ENCODE measurements around the gene MPPED2.

Gene MPPED2

GRCh38 chr11:30586251-30587144 is at the start of gene MPPED2:
Gene MPPED2 (minus strand): TSS chr11:30586353. CDS start chr11:30580373, 5,980 bp downstream.
- no peak for DNase-seq (ENCODE audit: low read depth in 3 of 3)

- DNase-seq (ENCODE audit: low read depth in 3 of 3), result no peak
These were observed 49.3 kb upstream of the MPPED2 start for GRCh38 chr11:30635401-30635989.

- DNase-seq (ENCODE audit: low read depth in 3 of 3), result no peak
These were observed 45.0 kb upstream of the MPPED2 start for GRCh38 chr11:30631148-30631547.

GRCh38 chr11:30619767-30620166 is 33.6 kb upstream of the MPPED2 start:
- DNase-seq (ENCODE audit: low read depth in 3 of 3), result no peak

DNA sequence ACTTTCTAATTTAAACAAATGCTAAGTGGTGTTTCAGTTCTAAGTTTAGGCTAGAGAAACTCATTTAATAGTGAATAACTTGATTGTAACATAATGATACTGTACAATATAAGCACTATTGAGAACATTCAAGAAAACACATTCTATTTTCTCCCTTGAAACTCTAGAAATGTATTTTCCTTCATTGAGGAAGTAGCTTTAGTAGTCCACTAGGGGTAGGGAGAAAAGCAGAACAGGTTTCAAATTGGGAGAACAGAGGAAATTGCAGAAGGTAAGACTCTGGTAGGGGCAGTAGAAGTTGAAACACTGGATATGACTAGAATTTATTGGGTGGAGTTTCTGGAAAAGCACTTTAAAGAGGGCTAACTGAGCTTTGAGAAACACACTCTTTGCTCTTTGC is 31.6 kb upstream of the MPPED2 start:
- DNase-seq (ENCODE audit: low read depth in 3 of 3), result no peak

DNA sequence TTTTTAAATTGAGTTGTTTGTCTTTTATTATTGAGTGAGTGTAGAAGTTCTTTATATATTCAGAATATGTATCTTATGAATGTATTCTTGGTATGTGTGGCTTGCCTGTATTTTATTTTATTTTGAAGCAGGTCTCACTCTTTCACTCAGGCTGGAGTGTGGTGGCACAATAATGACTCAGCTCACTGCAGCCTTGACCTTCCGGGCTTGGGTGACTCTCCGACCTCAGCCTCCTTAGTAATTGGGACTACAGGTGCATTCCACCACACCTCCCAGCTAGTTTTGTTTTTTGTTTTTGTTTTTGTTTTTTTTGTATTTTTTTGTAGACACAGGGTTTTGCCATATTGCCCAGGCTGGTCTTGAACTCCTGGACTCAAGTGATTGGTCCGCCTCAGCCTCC is 24.5 kb upstream of the MPPED2 start:
- no peak for DNase-seq (ENCODE audit: low read depth in 3 of 3)

GRCh38 chr11:30608534-30608933 is 22.4 kb upstream of the MPPED2 start:
- no peak for DNase-seq (ENCODE audit: low read depth in 3 of 3)

GRCh38 chr11:30605036-30605605 is 19.0 kb upstream of the MPPED2 start:
- DNase-seq (ENCODE audit: low read depth in 3 of 3), result no peak

- DNase-seq (ENCODE audit: low read depth in 3 of 3), result no peak
These were observed 17.2 kb upstream of the MPPED2 start for GRCh38 chr11:30603357-30603756.

DNA sequence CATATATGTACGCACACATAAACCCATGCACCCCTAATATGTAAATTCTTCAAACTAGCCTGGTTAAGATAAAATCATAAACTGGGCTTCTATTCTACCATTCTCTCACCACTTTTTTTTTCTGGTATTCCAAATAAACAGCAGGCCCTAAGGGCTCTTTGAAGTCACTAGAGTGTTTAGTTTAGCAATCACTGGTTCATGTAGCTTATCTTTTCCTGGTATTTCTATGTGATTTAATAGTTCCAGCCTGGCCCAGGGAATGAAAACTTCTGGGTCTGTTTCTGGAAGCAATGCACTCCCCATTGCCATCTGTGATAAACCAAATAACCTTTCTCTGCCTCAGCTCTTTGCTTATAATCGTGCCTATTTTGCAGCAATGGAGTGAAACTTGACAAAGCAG is 10.7 kb upstream of the MPPED2 start:
- DNase-seq (ENCODE audit: low read depth in 3 of 3), result no peak

DNA sequence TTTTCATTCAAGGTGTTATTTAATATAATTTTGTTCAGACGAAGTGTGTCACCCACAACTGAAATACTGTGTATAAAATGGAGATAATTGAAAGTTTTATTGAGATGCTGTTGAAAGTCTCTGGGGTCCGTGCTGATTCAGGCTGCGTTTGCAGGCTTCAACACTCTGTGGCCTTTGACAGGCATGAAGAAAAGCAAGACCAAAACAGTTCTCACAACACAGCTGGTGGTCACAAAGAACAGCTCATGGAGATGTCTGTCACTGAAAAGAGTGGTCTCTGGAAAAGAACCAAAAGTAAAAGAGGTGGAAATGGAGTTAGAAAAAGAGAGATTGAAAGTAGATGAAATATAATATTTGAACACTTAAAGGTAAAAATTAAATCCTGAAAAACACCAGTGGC is 9.8 kb upstream of the MPPED2 start:
- DNase-seq (ENCODE audit: low read depth in 3 of 3), result no peak

- DNase-seq (ENCODE audit: low read depth in 3 of 3), result no peak
These were observed 8.7 kb upstream of the MPPED2 start for GRCh38 chr11:30594646-30595411.

DNA sequence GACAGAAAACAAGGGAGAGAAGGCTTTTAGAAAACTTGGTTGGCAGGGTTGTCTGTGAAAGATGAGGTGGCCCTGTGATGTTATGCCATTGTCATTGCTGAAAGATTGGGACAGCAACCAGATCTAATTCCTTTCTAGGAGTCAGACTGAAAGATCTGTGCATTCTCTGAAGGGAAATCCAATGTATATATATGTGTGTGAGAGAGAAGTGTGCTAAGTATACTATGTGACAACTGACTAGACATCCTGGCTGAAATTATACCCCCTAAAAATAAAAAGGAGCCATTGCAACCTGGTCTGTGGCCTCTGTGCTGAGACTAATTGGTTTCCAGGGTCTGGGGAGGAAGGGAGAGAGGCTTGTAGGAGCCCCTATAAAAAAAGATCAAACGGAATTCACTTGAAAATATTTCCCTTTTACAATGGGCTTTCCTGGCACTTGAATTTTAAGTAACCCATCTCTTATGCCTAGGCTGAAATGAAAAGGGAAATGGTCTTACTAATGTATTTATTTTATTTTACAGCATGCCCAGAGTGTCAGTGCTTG is 1.2 kb upstream of the MPPED2 start:
- DNase-seq (ENCODE audit: low read depth in 3 of 3), result no peak

DNA sequence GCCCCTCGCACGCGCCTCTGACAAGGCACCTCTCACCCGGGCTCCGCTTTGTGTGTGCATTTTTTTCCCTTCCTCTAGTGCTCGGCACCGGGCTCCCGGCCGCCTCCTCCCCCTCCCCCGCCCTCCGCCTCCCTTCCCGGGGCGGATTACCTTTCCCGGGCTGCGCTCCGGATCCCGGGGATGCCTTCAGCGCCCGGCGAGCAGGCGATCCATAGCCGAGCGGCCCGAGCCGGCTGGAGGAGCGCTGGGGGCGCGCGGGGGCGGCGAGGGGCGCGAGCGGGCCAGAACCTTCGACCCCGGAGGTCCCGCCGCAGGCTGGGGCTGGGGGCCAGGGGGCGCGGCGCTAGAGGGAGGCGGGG is 282 bp downstream of the MPPED2 start:
- no peak for DNase-seq (ENCODE audit: low read depth in 3 of 3)

DNA sequence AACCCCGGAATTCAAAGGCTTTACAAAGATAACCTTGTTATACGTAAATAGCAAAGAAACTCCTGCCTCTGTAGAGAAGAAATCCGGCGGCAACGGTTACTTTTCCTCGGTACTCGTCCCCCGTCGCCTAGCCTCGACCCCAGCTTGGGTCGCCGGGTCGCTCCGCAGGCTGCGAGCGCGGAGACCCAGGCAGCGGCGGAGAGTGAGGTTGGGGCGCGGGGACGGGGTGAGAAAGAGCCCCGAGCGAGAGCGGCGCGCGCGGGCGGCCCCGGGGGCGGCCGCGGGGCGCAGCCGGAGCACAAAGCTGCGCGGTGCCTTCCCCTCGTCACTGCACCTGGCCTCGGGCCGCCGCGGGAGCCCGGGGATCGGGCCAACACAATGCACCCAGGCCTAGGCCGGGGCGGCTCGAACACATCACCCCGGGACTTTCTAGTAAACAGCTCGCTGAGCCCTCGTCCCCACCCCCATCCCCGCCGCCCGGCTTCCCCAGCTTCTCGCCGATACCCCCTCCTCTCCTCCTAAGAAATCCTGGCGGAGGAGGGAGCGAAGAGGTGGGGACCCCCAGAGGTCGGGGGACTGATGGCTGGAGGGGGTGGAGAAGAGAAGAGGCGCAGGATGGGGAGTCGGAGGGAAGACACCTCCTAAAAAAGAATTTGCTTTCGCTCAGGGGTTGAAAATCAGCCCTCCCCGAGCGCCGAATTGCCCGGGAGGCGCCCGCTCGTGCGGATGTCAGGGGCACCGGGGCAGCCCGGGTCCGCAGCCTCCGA is 845 bp downstream of the MPPED2 start:
- no peak for DNase-seq (ENCODE audit: low read depth in 3 of 3)

GRCh38 chr11:30583476-30584280 is 2.5 kb downstream of the MPPED2 start:
- no peak for DNase-seq (ENCODE audit: low read depth in 3 of 3)

GRCh38 chr11:30582726-30583125 is 3.4 kb downstream of the MPPED2 start:
- no peak for DNase-seq (ENCODE audit: low read depth in 3 of 3)

GRCh38 chr11:30581675-30582074 is 4.5 kb downstream of the MPPED2 start:
- no peak for DNase-seq (ENCODE audit: low read depth in 3 of 3)

GRCh38 chr11:30580573-30580972 is 5.6 kb downstream of the MPPED2 start:
- no peak for DNase-seq (ENCODE audit: low read depth in 3 of 3)

GRCh38 chr11:30579415-30580175 is 6.6 kb downstream of the MPPED2 start:
- no peak for DNase-seq (ENCODE audit: low read depth in 3 of 3)
